ENCODE data around the gene CDCA7.

CDCA7 gene

DNA sequence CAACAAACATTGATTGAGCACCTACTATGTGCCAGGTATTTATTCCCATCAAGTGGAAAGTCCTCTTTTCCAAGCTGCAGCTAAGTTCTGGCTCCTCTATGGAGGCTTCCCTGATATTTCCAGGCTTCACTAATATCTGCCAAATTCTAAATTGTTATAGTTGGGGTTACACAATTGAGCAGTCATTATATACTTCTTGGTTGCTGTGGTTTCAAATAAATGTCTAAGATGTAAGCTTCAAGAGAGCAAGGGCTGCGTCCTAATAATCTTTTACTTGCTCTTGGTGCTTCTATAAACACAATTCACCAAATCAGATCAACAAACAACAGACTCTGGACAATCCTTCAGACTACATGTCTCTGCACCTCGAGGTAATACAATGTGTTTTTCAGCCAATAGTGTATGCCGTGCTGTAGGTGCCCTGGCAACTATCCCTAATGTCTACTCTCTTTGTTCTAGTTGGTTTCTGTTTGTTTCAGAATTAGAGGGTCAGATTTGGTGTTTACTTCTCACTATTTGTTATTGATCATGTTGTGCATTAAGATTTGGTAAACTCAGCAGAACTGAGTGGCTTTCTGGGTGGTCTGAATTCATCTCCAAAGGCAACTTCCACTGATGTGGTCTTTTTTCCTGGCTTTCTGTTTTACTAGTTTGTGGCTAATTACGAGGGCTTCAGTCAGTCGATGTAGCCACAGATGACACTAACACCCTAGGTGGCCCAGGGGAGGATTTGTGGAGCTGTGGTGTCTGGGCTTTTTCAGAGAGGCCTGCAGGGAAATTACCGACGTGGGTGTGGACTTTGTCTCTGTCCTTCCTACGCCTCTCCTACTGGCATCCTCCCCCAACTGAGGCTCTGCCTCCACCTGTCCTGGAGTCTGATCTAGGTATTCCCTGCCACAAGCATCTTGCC, 50.4 kb downstream of the CDCA7 start:
- Histone ChIP-seq H3K4me3 (replicated peaks; ENCODE audit: low read depth, low read length) (no peak overlapping the region), H3K36me3 (ENCODE audit: control insufficient read depth, insufficient read depth, low read length) (no peaks in the 10 kb centered on the region), H3K27me3 (replicated peaks; ENCODE audit: control insufficient read depth, insufficient read depth, low read length) (no peaks in the 10 kb centered on the region; the same call in 1 of the 2 replicates)
- DNase-seq (ENCODE audit: extremely low read depth, insufficient read length): no peak
- TF ChIP-seq, protein P1, sequence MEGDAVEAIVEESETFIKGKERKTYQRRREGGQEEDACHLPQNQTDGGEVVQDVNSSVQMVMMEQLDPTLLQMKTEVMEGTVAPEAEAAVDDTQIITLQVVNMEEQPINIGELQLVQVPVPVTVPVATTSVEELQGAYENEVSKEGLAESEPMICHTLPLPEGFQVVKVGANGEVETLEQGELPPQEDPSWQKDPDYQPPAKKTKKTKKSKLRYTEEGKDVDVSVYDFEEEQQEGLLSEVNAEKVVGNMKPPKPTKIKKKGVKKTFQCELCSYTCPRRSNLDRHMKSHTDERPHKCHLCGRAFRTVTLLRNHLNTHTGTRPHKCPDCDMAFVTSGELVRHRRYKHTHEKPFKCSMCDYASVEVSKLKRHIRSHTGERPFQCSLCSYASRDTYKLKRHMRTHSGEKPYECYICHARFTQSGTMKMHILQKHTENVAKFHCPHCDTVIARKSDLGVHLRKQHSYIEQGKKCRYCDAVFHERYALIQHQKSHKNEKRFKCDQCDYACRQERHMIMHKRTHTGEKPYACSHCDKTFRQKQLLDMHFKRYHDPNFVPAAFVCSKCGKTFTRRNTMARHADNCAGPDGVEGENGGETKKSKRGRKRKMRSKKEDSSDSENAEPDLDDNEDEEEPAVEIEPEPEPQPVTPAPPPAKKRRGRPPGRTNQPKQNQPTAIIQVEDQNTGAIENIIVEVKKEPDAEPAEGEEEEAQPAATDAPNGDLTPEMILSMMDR (IDR thresholded peaks at IDR 0.05; ENCODE audit: insufficient read depth, low read length, poor library complexity, severe bottlenecking): no peak

DNA sequence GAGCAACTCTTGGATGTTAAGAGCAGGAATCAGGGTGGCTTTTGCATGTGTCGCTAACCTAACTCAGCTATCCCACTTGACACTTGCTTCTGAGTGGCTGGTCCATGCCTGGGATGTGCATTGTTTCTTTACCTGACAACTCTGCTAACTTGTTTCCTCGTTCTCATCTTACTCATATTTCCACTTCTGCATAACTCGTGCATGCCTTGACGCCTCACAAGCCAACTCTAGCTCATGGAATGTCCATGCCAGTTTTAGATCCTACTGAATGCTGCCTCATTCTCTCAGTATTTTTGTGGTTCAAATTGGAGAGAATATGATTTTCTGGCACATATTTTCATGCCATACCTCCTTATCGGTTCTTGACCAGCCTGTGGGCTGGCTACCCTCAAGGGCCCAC, 52.5 kb downstream of the CDCA7 start:
- no peak overlapping the region for H3K4me3 ChIP-seq (replicated peaks; ENCODE audit: low read depth, low read length)
- DNase-seq (ENCODE audit: extremely low read depth, insufficient read length): no peak
- TF ChIP-seq, protein P1 (IDR thresholded peaks at IDR 0.05; ENCODE audit: insufficient read depth, low read length, poor library complexity, severe bottlenecking): no peak
- no peaks in the 10 kb centered on the region; the same call in 1 of the 2 replicates for H3K27me3 ChIP-seq (replicated peaks; ENCODE audit: control insufficient read depth, insufficient read depth, low read length)
- H3K36me3 ChIP-seq (ENCODE audit: control insufficient read depth, insufficient read depth, low read length): no peaks in the 10 kb centered on the region

DNA sequence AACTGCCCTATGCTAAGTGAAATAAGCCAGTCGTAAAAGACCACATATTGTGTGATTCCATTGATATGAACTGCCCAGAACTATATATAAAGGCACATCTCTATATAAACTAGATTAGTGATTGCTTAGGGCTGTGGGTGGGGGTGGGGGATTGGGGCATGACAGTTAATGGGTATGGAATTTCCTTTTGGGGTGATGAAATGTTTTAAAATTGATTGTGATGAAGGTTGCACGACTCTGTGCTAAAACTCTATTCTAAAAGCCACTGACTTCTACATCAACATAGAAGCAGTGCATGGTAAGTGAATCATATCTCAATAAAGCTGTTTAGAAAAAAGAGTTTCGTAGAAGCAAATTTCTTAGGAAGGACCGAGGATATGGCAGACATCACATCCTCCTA, 53.0 kb downstream of the CDCA7 start:
- TF ChIP-seq, protein P1 (IDR thresholded peaks at IDR 0.05; ENCODE audit: insufficient read depth, low read length, poor library complexity, severe bottlenecking): no peak
- DNase-seq (ENCODE audit: extremely low read depth, insufficient read length): no peak
- Histone ChIP-seq H3K27me3 (replicated peaks; ENCODE audit: control insufficient read depth, insufficient read depth, low read length) (no peaks in the 10 kb centered on the region; the same call in 1 of the 2 replicates), H3K36me3 (ENCODE audit: control insufficient read depth, insufficient read depth, low read length) (no peaks in the 10 kb centered on the region), H3K4me3 (replicated peaks; ENCODE audit: low read depth, low read length) (no peak overlapping the region)

DNA sequence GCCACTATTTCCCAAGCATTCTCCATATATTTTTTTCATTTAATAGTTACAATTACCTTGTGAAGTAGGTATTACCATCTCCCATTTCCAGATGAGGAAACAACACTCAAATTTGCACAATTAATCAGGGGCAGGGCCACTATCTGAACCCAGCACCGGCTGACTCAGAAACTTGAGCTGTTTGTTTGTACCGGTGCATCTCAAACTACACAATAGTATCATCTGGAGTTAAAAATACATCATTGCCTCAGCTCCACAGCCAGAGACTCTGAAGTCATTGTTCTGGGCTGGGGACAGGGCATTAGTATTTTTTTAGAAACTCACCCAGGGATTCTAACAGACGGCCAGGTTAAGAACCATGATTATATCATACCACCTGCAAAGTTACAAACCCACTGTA, 55.9 kb downstream of the CDCA7 start:
- no peak for DNase-seq (ENCODE audit: extremely low read depth, insufficient read length)
- no peak overlapping the region for H3K4me3 ChIP-seq (replicated peaks; ENCODE audit: low read depth, low read length)
- H3K36me3 ChIP-seq (ENCODE audit: control insufficient read depth, insufficient read depth, low read length): no peaks in the 10 kb centered on the region
- TF ChIP-seq, protein P1 (IDR thresholded peaks at IDR 0.05; ENCODE audit: insufficient read depth, low read length, poor library complexity, severe bottlenecking): no peak
- no peaks in the 10 kb centered on the region; the same call in 1 of the 2 replicates for H3K27me3 ChIP-seq (replicated peaks; ENCODE audit: control insufficient read depth, insufficient read depth, low read length)

DNA sequence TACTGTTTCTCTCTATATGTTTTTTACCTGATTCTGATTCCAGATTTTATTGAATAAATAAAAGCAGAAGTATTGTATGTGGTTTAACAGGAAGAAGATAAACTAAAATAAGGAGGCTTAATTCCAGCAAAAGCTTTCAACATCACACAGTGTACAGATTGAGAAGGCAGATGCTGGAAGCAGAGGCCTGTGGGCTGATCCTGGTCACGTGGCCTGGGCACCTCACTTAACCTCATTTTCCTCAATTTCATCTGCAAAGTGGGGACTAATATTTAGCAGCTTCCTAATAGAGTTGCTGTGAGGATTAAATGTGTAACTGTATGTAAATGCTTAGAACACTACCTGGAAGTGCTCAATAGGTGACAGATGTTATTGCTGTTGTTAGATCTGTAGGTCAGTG, 58.0 kb downstream of the CDCA7 start:
- DNase-seq (ENCODE audit: extremely low read depth, insufficient read length): no peak
- TF ChIP-seq, protein P1 (IDR thresholded peaks at IDR 0.05; ENCODE audit: insufficient read depth, low read length, poor library complexity, severe bottlenecking): no peak
- Histone ChIP-seq H3K4me3 (replicated peaks; ENCODE audit: low read depth, low read length) (no peak overlapping the region), H3K27me3 (replicated peaks; ENCODE audit: control insufficient read depth, insufficient read depth, low read length) (no peaks in the 10 kb centered on the region), H3K36me3 (ENCODE audit: control insufficient read depth, insufficient read depth, low read length) (no peaks in the 10 kb centered on the region)

Measured in GM06990 (cell line).